GM12891 (cell line): ENCODE measurements around the gene MXI1.

Experiments used
- POLR2A ChIP-seq: IDR thresholded peaks from 2 replicates; pipeline ENCODE4 v1.6.1; 2011; ENCODE audit warnings: low read depth, low read length, control low read depth
- POLR2AphosphoS5 ChIP-seq: IDR thresholded peaks from 2 replicates; pipeline ENCODE4 v1.6.1; 2011; ENCODE audit warnings: low read depth, low read length, control low read depth
- TAF1 ChIP-seq: IDR thresholded peaks from 2 replicates; pipeline ENCODE4 v1.6.1; 2011; ENCODE audit warnings: low read depth, low read length, control low read depth

DNA sequence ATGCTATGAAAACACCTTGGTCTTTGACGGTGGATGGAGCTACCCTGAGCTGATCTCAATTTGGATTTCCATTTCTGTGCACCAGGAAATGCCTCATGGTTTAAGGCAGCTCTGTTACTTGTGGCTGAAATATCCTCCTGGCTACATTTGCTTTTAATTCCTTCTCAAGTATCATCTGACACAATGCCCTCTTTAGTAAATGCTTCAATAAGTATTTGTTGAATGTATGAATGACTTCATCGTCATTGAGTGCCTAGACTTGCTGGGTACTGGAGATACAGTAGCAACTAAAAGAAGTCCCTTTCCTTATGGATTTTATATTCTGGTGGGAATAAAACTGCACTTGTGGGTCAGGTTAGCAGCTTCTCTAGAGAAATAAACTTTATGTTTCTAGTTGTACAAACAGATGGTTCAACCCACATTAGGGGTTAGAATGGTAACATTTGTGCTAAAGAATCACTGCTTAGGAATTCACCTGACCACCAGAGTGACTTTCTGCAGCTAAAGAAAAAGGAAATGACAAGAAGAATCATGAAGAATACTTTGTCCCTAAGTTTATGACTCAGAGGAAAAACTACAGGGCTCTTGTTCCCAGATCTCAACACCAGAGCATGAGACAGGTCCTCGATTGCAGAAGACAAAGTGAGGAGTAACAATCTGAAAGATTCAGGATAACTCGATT lies 119.1 kb downstream of the MXI1 start:
- no peak for TF ChIP-seq POLR2AphosphoS5
- TF ChIP-seq POLR2A = no peak
- no peak for TF ChIP-seq TAF1
